K562 (cell line): ENCODE results near the gene NACC1. TPM values are rescaled to one million over a fixed set of nuclear protein-coding genes. Genes with fewer than 3 reads are reported as not detected.

Source experiments
- POLR3G ChIP-seq: IDR thresholded peaks from 2 replicates; pipeline ENCODE4 v1.6.1; 2011; ENCODE audit not compliant: insufficient read length, insufficient replicate concordance; ENCODE audit errors: extremely low read depth
- SNIP1 ChIP-seq: fragments of 450-650 bp; IDR thresholded peaks from 2 replicates; pipeline ENCODE4 v1.7.1; 2017; ENCODE audit warnings: low read depth, mild to moderate bottlenecking
- XRCC5 ChIP-seq: fragments of 200-400 bp; formaldehyde crosslinking; IDR thresholded peaks from 2 replicates; pipeline ENCODE4 v1.6.1; 2017; ENCODE audit warnings: low read depth, mild to moderate bottlenecking, low read length
- polyA plus RNA-seq, 8 experiments: library from polyadenylated mRNA; depleted of rRNA in 4 of 8; stranded (reverse) in 5 of 8; unstranded in 3 of 8; fragments of >200 nt; fragmentation: Nextera tagmentation in 2 of 8; fragmentation: Illumina TruSeq in 1 of 8; extraction: Ambion mirVana in 2 of 8; extraction: Trizol in 1 of 8; gene quantifications; 2 replicates each; pipeline versions ENCODE4 v1.2.1 to v1.2.3, GENCODE V29; 2011 to 2014; ENCODE audit warnings: inconsistent platforms in 1 of 8, missing spikeins in 1 of 8
- total RNA-seq, 7 experiments: library from RNA; depleted of rRNA in 6 of 7; stranded (reverse); fragments of >200 nt in 6 of 7; fragmentation: Illumina TruSeq in 2 of 7; extraction: Trizol in 2 of 7; gene quantifications; 2 replicates each; pipeline versions ENCODE4 v1.2.1 to v1.2.3, GENCODE V29; 2011 to 2021; ENCODE audit warnings: low replicate concordance in 1 of 7
- TF ChIP-seq, protein P1 (sequence below), 2 experiments: IDR thresholded peaks; 2 replicates each; pipeline ENCODE4 v1.6.1; 2012; ENCODE audit warnings: improper control_type of control experiment in 2 of 2, low read depth in 2 of 2, low read length in 2 of 2, borderline replicate concordance in 1 of 2
- TF ChIP-seq, protein P2 (sequence below), 2 experiments: fragments of 450-650 bp in 1 of 2; sonication (generic) in 1 of 2; formaldehyde crosslinking; conservative IDR thresholded peaks; 2 replicates each; pipeline versions ENCODE4 v1.4.0 to v1.8.1; 2020 to 2022; ENCODE audit warnings: mild to moderate bottlenecking in 1 of 2, missing genetic modification reagents in 1 of 2
- TF ChIP-seq, protein P3 (sequence below): sonication (generic); formaldehyde crosslinking; IDR thresholded peaks from 2 replicates; pipeline ENCODE4 v1.8.0; 2022; ENCODE audit warnings: mild to moderate bottlenecking, missing genetic modification reagents, borderline replicate concordance
- TF ChIP-seq, protein P4 (sequence below): fragments of 450-650 bp; IDR thresholded peaks from 2 replicates; pipeline ENCODE4 v1.6.1; 2016; ENCODE audit warnings: missing biosample characterization, missing genetic modification characterization
- TF ChIP-seq, protein P5 (sequence below), 2 experiments: fragments of 450-650 bp; IDR thresholded peaks; 2 replicates each; pipeline ENCODE4 v1.6.1; 2016; ENCODE audit warnings: mild to moderate bottlenecking in 2 of 2, borderline replicate concordance in 1 of 2, low read depth in 1 of 2, moderate library complexity in 1 of 2
- TF ChIP-seq, protein P6 (sequence below): fragments of 250-450 bp; sonication (Bioruptor Pico); IDR thresholded peaks from 2 replicates; pipeline ENCODE4 v1.5.1; 2021; ENCODE audit warnings: mild to moderate bottlenecking

NACC1 gene
- total and polyA plus RNA-seq, 9 of the 15 experiments (the other 6 are each of a cell fraction or from before 2014, with no cell fraction given), result 0.04 to 96.6 (median 25.8) TPM

DNA sequence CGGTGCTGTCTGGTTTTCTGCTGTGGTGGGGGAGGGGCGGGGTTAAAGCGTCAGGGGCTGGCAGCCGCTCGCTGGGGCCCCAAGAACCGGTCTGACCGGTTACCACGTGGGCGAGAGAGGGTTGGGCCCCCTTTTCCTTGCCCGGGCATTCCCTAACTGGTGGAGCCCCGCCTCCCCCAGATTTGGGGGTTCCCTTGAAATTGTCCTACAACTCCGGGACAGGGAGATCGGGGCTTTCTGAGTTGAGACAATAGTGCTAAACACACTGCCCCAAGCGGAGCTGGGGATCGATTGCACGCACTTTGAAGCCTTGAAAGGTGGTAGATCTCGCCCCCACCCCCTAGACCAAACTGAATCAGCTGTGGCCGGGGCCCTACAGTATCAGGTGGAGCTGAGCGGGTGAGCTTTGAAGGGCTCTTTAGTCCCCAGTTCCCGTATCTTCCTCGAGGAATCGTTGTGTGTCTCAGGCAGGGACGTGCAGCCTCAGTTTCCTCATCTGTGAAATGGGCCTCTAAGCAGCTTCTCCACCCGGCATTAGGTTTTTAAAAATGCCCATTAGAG is 36.9 kb downstream of the NACC1 start (continued):
- TF ChIP-seq, protein P1, sequence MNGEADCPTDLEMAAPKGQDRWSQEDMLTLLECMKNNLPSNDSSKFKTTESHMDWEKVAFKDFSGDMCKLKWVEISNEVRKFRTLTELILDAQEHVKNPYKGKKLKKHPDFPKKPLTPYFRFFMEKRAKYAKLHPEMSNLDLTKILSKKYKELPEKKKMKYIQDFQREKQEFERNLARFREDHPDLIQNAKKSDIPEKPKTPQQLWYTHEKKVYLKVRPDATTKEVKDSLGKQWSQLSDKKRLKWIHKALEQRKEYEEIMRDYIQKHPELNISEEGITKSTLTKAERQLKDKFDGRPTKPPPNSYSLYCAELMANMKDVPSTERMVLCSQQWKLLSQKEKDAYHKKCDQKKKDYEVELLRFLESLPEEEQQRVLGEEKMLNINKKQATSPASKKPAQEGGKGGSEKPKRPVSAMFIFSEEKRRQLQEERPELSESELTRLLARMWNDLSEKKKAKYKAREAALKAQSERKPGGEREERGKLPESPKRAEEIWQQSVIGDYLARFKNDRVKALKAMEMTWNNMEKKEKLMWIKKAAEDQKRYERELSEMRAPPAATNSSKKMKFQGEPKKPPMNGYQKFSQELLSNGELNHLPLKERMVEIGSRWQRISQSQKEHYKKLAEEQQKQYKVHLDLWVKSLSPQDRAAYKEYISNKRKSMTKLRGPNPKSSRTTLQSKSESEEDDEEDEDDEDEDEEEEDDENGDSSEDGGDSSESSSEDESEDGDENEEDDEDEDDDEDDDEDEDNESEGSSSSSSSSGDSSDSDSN (IDR thresholded peaks at IDR 0.05; ENCODE audit: borderline replicate concordance in 1 of 2, low read depth in 2 of 2, low read length in 2 of 2), result no peak
- TF ChIP-seq SNIP1 (no peak), POLR3G (no peak), XRCC5 (no peak)
- TF ChIP-seq, protein P2, sequence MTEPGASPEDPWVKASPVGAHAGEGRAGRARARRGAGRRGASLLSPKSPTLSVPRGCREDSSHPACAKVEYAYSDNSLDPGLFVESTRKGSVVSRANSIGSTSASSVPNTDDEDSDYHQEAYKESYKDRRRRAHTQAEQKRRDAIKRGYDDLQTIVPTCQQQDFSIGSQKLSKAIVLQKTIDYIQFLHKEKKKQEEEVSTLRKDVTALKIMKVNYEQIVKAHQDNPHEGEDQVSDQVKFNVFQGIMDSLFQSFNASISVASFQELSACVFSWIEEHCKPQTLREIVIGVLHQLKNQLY (CRISPR knock-in tag; conservative IDR thresholded peaks at IDR 0.05), result no peak
- TF ChIP-seq, protein P3, sequence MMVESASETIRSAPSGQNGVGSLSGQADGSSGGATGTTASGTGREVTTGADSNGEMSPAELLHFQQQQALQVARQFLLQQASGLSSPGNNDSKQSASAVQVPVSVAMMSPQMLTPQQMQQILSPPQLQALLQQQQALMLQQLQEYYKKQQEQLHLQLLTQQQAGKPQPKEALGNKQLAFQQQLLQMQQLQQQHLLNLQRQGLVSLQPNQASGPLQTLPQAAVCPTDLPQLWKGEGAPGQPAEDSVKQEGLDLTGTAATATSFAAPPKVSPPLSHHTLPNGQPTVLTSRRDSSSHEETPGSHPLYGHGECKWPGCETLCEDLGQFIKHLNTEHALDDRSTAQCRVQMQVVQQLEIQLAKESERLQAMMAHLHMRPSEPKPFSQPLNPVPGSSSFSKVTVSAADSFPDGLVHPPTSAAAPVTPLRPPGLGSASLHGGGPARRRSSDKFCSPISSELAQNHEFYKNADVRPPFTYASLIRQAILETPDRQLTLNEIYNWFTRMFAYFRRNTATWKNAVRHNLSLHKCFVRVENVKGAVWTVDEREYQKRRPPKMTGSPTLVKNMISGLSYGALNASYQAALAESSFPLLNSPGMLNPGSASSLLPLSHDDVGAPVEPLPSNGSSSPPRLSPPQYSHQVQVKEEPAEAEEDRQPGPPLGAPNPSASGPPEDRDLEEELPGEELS (CRISPR knock-in tag), result no peak; the same call in 1 of the 2 replicates
- TF ChIP-seq, protein P4, sequence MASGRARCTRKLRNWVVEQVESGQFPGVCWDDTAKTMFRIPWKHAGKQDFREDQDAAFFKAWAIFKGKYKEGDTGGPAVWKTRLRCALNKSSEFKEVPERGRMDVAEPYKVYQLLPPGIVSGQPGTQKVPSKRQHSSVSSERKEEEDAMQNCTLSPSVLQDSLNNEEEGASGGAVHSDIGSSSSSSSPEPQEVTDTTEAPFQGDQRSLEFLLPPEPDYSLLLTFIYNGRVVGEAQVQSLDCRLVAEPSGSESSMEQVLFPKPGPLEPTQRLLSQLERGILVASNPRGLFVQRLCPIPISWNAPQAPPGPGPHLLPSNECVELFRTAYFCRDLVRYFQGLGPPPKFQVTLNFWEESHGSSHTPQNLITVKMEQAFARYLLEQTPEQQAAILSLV (tag), result no peak
- TF ChIP-seq, protein P5, sequence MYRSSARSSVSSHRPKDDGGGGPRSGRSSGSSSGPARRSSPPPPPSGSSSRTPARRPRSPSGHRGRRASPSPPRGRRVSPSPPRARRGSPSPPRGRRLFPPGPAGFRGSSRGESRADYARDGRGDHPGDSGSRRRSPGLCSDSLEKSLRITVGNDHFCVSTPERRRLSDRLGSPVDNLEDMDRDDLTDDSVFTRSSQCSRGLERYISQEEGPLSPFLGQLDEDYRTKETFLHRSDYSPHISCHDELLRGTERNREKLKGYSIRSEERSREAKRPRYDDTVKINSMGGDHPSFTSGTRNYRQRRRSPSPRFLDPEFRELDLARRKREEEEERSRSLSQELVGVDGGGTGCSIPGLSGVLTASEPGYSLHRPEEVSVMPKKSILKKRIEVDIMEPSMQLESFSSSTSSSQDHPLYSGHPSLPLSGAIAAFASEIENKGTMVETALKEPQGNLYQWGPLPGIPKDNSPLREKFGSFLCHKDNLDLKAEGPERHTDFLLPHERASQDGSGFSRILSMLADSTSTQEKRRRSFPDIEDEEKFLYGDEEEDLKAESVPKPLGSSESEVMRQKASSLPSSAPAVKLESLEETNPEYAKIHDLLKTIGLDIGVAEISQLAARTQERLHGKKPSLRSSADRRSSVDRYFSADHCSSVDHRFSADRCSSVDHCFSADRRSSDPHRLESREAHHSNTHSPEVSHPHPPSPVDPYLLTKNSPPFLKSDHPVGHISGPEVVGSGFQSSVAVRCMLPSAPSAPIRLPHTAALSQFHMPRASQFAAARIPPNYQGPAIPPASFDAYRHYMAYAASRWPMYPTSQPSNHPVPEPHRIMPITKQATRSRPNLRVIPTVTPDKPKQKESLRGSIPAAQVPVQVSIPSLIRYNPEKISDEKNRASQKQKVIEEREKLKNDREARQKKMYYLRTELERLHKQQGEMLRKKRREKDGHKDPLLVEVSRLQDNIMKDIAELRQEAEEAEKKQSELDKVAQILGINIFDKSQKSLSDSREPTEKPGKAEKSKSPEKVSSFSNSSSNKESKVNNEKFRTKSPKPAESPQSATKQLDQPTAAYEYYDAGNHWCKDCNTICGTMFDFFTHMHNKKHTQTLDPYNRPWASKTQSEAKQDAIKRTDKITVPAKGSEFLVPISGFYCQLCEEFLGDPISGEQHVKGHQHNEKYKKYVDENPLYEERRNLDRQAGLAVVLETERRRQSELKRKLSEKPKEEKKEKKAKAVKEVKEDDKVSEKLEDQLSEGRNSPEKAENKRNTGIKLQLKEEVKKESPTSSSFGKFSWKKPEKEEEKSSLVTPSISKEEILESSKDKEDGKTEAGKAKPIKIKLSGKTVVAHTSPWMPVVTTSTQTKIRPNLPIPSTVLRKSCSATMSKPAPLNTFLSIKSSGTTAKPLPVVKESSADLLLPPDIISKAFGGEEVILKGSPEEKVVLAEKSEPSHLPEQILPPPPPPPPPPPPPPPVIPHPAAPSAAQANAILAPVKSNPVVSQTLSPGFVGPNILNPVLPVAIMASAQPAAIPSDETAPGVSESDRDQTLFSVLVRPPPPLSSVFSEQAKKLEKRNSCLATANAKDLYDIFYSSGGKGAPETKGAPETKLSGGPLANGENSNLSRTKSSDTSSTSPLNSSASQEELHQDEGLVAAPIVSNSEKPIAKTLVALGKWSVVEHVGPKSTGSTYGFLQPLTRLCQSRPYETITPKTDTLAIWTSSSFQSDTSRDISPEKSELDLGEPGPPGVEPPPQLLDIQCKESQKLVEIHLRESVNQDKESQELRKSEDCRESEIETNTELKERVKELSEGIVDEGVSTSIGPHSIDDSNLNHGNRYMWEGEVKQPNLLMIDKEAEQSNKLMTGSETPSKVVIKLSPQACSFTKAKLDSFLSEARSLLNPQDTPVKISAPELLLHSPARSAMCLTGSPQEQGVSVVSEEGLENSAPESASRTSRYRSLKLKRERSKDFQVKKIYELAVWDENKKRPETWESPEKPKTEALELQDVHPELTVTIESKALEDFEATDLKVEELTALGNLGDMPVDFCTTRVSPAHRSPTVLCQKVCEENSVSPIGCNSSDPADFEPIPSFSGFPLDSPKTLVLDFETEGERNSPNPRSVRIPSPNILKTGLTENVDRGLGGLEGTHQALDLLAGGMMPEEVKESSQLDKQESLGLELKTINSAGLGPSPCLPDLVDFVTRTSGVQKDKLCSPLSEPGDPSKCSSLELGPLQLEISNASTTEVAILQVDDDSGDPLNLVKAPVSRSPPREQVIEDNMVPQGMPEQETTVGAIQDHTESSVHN (IDR thresholded peaks at IDR 0.05; ENCODE audit: borderline replicate concordance in 1 of 2, low read depth in 1 of 2), result peak in 1 of 2 experiments; percentile 67; a peak in 1 of 4 replicates
- TF ChIP-seq, protein P6, sequence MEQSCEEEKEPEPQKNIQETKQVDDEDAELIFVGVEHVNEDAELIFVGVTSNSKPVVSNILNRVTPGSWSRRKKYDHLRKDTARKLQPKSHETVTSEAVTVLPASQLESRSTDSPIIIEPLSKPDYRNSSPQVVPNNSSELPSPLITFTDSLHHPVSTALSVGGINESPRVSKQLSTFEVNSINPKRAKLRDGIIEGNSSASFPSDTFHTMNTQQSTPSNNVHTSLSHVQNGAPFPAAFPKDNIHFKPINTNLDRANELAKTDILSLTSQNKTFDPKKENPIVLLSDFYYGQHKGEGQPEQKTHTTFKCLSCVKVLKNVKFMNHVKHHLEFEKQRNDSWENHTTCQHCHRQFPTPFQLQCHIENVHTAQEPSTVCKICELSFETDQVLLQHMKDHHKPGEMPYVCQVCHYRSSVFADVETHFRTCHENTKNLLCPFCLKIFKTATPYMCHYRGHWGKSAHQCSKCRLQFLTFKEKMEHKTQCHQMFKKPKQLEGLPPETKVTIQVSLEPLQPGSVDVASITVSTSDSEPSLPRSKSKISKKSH (CRISPR knock-in tag), result no peak
